Vagina (tissue), 2 donors: ENCODE measurements around the gene OR2M3. TPM values are rescaled to one million over a fixed set of nuclear protein-coding genes. Genes with fewer than 3 reads are reported as not detected.

Experiments used
- DNase-seq, 2 donors: peaks; one replicate each; pipeline ENCODE4 v3.0.0-alpha.2; 2017; ENCODE audit errors: extremely low spot score in 2 of 2
- H3K27ac ChIP-seq: fragments of 200-600 bp; sonication (generic); one replicate; pipeline ENCODE4 v1.5.1; 2019
- H3K27me3 ChIP-seq: fragments of 200-600 bp; sonication (generic); one replicate; pipeline ENCODE4 v1.5.1; 2019
- H3K36me3 ChIP-seq, 2 donors: fragments of 200-600 bp; sonication (generic); one replicate each; pipeline ENCODE4 v1.5.1; 2017 to 2019
- H3K4me1 ChIP-seq: fragments of 200-600 bp; sonication (generic); one replicate; pipeline ENCODE4 v1.5.1; 2019
- H3K4me3 ChIP-seq, 2 donors: fragments of 200-600 bp; sonication (generic); 1 replicate in 1 of 2; 2 replicates in 1 of 2; pipeline ENCODE4 v1.5.1; 2016 to 2019
- H3K9me3 ChIP-seq: fragments of 200-600 bp; sonication (generic); one replicate; pipeline ENCODE4 v1.5.1; 2019
- CTCF ChIP-seq, 3 experiments: fragments of 450-650 bp in 2 of 3; fragments of 200-600 bp in 1 of 3; sonication (generic) in 1 of 3; IDR thresholded peaks; one replicate each; pipeline ENCODE4 v1.5.1; 2017 to 2019; ENCODE audit warnings: antibody characterized with exemption in 3 of 3, mild to moderate bottlenecking in 2 of 3, moderate library complexity in 2 of 3
- POLR2A ChIP-seq, 2 donors: fragments of 450-650 bp; IDR thresholded peaks; one replicate each; pipeline ENCODE4 v1.6.1; 2017; ENCODE audit warnings: antibody characterized with exemption in 2 of 2, mild to moderate bottlenecking in 2 of 2, moderate library complexity in 2 of 2
- POLR2AphosphoS5 ChIP-seq, 2 donors: sonication (generic); formaldehyde crosslinking; IDR thresholded peaks; one replicate each; pipeline ENCODE4 v1.9.0; 2017; ENCODE audit warnings: antibody characterized with exemption in 2 of 2, mild to moderate bottlenecking in 2 of 2, low read depth in 1 of 2; ENCODE audit not compliant: insufficient read depth in 1 of 2
- intact Hi-C: fragments of 100-400 bp; cut with DNase I; formaldehyde crosslinking; loops from one replicate; pipeline ENCODE4 v1.15.1; 2023
- total RNA-seq: library from RNA; depleted of rRNA; stranded (reverse); fragments of >200 nt; gene quantifications from one replicate; pipeline ENCODE4 v1.2.3, GENCODE V29; 2016

Gene OR2M3
- total RNA-seq, 1 donor from 2014 or later = not detected

- Histone ChIP-seq H3K9me3 (no peaks in the 10 kb centered on the region), H3K4me3 (no peak overlapping the region), H3K36me3 (no peaks in the 10 kb centered on the region), H3K27ac (no peak overlapping the region), H3K4me1 (no peaks in the 10 kb centered on the region), H3K27me3 (no peaks in the 10 kb centered on the region)
- intact Hi-C loops = no loop called here
- no peak for TF ChIP-seq POLR2AphosphoS5 (IDR thresholded peaks at IDR 0.05; ENCODE audit: insufficient read depth in 1 of 2, low read depth in 1 of 2)
- TF ChIP-seq CTCF (IDR thresholded peaks at IDR 0.05) = no peak
- no peak for TF ChIP-seq POLR2A (IDR thresholded peaks at IDR 0.05)
- DNase-seq = no peak
These were observed 31.9 kb upstream of the OR2M3 start for GRCh38 chr1:248165186-248165585.

DNA sequence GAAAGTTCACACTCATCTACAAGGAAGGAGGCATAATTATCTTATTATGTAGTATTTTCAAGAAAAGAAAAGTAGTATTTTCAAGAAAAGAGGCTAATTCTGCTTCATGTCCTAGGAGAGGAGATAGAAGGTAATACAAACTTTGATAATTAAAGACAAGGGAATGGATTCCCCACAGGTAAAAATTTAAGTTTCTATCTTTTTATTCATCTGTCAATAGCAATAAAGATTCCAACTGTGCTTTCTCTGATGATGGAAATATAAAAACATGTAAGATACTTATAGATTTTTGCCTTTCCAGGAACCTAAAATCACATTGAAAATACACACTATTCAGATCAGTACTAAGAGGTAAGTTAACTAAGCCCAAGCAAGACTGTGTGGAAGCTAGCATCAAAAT lies 22.5 kb upstream of the OR2M3 start, which contains the start of gene OR2M2:
OR2M2 (plus strand) TSS at position 301 of the 400 bp plus-strand sequence. CDS start 5,165 bp downstream, outside the sequence.
- Histone ChIP-seq H3K4me3 (no peak within 1 kb of the TSS), H3K36me3 (no peaks in the 10 kb centered on the region), H3K4me1 (no peaks in the 10 kb centered on the region), H3K9me3 (no peaks in the 10 kb centered on the region), H3K27ac (no peak within 1 kb of the TSS), H3K27me3 (no peaks in the 10 kb centered on the region)
- TF ChIP-seq CTCF (IDR thresholded peaks at IDR 0.05) = no peak
- no peak for TF ChIP-seq POLR2AphosphoS5 (IDR thresholded peaks at IDR 0.05; ENCODE audit: insufficient read depth in 1 of 2, low read depth in 1 of 2)
- TF ChIP-seq POLR2A (IDR thresholded peaks at IDR 0.05) = no peak
- DNase-seq = no peak
- intact Hi-C loops = no loop called here

DNA sequence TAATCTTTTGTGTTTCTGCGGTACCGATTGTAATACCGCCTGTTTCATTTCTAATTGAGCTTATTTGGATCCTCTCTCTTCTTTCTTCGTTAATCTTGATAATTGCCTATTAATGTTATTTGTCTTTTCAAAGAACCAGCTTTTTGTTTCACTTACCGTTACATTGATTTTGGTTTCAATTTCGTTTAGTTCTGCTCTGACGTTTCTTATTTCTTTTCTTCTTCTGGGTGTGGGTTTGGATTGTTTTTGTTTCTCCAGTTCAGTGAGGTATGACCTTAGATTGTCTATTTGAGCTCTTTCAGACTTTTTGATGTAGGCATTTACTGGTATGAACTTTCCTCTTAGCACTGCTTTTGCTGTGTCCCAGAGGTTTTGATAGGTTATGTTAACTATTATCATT lies 13.1 kb upstream of the OR2M3 start:
- Histone ChIP-seq H3K36me3 (no peaks in the 10 kb centered on the region), H3K4me1 (no peaks in the 10 kb centered on the region), H3K9me3 (no peaks in the 10 kb centered on the region), H3K27me3 (no peaks in the 10 kb centered on the region), H3K4me3 (no peak overlapping the region), H3K27ac (no peak overlapping the region)
- DNase-seq = no peak
- TF ChIP-seq POLR2A (IDR thresholded peaks at IDR 0.05) (no peak), POLR2AphosphoS5 (IDR thresholded peaks at IDR 0.05; ENCODE audit: insufficient read depth in 1 of 2, low read depth in 1 of 2) (no peak), CTCF (IDR thresholded peaks at IDR 0.05) (no peak)
- intact Hi-C loops = no loop called here

DNA sequence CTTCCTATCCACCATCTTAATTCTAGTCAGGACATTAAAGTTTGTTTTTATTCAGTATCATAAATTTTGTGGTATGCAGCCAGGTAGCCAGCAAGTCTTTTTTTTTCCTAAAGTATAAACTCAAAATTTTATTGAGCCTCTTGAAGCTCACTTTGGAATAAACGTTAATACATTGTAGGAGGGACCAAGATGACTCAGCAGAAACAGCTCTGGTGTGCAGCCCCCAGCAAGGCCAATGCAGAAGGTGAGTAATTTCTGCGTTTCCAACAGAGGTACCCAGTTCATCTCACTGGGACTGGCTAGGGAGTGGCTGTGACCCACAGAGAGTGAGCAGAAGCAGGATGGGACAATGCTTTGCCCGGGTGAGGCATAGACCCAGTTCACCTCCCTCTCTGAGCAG lies 9.7 kb upstream of the OR2M3 start:
- H3K4me1 ChIP-seq = no peaks in the 10 kb centered on the region
- H3K27ac ChIP-seq = no peak overlapping the region
- no peak overlapping the region for H3K4me3 ChIP-seq
- TF ChIP-seq POLR2AphosphoS5 (IDR thresholded peaks at IDR 0.05; ENCODE audit: insufficient read depth in 1 of 2, low read depth in 1 of 2) = no peak
- TF ChIP-seq POLR2A (IDR thresholded peaks at IDR 0.05) = no peak
- DNase-seq = no peak
- no peaks in the 10 kb centered on the region for H3K9me3 ChIP-seq
- intact Hi-C loops = no loop called here
- no peaks in the 10 kb centered on the region for H3K27me3 ChIP-seq
- H3K36me3 ChIP-seq = no peaks in the 10 kb centered on the region

- intact Hi-C loops = no loop called here
These were observed 8.0 kb upstream of the OR2M3 start for GRCh38 chr1:248189026-248189425.

More at GRCh38 chr1:248189026-248189425, 8.0 kb upstream of the OR2M3 start:
- no peak for DNase-seq
- Histone ChIP-seq H3K27me3 (no peaks in the 10 kb centered on the region), H3K4me3 (no peak overlapping the region), H3K9me3 (no peaks in the 10 kb centered on the region), H3K36me3 (no peaks in the 10 kb centered on the region), H3K27ac (no peak overlapping the region), H3K4me1 (no peaks in the 10 kb centered on the region)
- TF ChIP-seq CTCF (IDR thresholded peaks at IDR 0.05) = no peak
- TF ChIP-seq POLR2AphosphoS5 (IDR thresholded peaks at IDR 0.05; ENCODE audit: insufficient read depth in 1 of 2, low read depth in 1 of 2) = no peak
- no peak for TF ChIP-seq POLR2A (IDR thresholded peaks at IDR 0.05)
